GM19463 (cell line): ENCODE results near the gene OBSCN.

Source experiments
- ATAC-seq: cut with Tn5 transposase; IDR thresholded peaks from one replicate; pipeline ENCODE4 v1.9.1; 2021; ENCODE audit warnings: mild to moderate bottlenecking, moderate library complexity; ENCODE audit not compliant: unreplicated experiment

Gene OBSCN

GRCh38 chr1:228364068-228364705, 156.3 kb downstream of the OBSCN start:
- ATAC-seq = no peak

DNA sequence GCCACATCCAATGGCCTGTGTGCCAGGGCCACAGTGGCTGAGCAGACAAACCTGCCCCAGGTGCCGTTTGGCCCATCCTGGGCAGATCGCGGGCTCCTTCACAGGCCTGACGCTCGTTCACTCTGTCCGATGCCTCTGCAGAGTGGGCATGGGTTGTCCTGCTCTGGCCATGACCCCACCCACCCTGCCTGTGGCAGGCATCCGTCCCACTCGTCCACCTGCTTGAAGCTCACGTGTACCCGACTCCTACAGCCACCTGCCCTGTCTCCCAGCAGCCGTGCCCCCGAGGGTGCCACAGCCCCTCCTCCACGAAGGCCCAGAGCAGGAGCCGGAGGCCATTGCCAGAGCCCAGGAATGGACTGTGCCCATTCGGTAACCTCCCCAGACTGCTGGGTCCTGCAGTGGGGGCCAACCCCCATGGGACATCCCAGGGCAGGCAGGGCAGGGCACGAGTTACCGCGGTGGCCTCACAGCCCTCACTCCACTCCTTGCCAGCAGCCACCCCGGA, 156.9 kb downstream of the OBSCN start:
- ATAC-seq = no peak

DNA sequence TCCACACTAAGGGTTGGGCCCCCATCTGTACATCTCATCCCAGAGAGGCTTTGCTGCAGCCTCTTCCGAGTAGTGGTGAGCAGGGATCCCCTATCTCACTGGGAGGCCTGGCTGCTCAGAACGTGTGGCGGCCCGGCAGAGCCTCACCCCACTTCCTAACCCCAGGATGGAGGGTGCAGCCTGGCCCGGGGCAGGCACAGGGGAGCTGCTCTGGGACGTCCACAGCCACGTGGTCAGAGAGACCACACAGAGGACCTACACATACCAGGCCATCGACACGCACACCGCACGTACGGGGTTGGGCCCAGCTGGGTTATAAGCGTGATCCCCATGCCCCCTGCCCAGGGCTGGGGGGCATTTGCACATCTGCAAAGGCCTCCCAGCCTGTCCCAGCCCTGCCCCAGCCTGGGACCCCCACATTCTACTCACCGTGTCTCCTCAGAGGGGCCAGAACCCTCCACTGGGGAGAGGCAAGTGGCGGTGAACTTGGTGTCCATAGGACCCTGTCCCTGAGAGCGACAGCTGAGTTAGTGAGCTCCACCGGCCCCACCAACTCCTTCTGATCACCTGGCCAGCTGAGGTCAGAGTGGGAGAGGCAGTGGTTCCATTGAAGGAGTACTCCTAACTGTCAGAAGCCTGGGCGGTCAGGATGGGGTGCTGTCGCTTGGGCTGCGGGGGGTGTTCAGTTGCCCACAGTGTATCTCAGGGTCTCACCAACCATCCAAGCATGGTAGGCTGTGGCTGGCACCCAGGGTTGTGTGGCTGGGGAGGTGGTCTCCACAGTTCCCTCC, 157.6 kb downstream of the OBSCN start:
- no peak for ATAC-seq

- no peak for ATAC-seq
These were observed 158.4 kb downstream of the OBSCN start for GRCh38 chr1:228366062-228366865.

- ATAC-seq = no peak
These were observed 159.3 kb downstream of the OBSCN start for GRCh38 chr1:228366866-228367741.

DNA sequence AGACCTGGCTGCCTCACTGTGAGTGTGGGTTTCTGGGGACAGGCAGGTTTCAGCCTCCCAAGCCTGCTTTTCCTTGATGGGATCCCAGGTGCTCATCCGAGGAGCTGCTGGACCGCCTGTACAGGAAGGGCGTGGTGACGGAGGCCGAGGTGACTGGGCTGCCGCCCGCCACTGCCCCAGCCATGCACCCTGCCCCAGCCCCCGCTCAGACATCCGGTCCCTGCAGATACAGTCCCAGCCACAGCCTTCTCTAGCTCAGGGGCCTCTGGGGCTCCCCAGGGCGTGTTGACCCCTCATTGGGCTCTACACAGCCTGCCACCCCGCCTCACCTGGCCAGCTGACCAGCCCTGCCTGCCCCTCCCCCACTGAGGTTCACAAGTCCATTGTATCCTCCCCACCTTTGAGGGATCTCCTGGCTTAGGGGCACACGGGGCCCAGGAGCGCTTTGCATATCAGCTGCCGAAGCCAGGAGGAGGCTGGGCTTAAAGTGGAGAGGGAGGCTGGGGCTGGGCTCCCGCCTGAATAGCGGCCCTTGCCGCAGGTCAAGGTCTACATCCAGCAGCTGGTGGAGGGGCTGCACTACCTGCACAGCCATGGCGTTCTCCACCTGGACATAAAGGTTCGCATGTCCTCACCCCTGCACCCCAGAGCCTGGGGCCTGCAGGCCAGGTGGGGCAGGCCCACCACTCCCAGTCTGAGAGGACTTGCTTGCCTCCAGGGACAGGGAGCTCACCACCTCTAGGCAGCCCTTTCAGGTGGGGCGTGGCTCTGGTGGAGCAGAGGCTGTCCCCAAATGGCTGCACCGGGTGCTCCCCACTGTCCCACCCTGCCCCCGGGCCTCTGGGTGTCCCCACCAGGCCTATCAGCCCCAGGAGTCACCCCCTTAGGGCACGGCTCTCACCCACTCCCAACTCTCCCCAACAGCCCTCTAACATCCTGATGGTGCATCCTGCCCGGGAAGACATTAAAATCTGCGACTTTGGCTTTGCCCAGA, 160.3 kb downstream of the OBSCN start:
- no peak for ATAC-seq

- no peak for ATAC-seq
These were observed 161.2 kb downstream of the OBSCN start for GRCh38 chr1:228368801-228369607.

GRCh38 chr1:228369608-228370438, 162.0 kb downstream of the OBSCN start:
- ATAC-seq = no peak

DNA sequence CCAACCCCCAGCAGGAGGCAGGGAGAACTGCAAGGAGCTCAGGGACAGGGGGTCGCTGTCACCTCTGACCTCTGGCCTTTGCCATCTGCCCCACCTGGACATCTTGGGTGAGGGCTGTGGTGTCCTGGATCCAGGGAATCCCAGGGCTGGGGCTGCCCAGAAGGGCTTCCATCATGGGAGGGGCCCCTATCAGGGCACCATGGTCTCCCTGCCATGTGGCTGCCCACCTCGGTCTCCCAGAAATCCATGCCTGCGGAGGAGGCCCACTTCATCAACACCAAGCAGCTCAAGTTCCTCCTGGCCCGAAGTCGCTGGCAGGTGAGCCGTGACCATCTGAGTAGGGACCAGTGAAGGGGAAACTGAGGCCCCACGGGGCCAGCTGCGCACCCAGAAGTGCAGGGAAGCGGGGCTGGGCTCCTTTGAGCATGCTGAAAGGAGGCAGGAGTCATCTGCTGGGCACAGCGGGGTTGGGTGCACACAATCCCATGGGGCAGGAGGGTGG, 162.6 kb downstream of the OBSCN start:
- no peak for ATAC-seq

DNA sequence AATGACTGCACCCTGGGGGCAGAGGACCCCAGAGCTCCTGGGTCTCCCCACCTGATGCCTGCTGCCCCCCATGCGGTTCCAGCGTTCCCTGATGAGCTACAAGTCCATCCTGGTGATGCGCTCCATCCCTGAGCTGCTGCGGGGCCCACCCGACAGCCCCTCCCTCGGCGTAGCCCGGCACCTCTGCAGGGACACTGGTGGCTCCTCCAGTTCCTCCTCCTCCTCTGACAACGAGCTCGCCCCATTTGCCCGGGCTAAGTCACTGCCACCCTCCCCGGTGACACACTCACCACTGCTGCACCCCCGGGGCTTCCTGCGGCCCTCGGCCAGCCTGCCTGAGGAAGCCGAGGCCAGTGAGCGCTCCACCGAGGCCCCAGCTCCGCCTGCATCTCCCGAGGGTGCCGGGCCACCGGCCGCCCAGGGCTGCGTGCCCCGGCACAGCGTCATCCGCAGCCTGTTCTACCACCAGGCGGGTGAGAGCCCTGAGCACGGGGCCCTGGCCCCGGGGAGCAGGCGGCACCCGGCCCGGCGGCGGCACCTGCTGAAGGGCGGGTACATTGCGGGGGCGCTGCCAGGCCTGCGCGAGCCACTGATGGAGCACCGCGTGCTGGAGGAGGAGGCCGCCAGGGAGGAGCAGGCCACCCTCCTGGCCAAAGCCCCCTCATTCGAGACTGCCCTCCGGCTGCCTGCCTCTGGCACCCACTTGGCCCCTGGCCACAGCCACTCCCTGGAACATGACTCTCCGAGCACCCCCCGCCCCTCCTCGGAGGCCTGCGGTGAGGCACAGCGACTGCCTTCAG, 163.3 kb downstream of the OBSCN start:
- ATAC-seq = no peak

- ATAC-seq = no peak
These were observed 163.9 kb downstream of the OBSCN start for GRCh38 chr1:228371741-228372182.

DNA sequence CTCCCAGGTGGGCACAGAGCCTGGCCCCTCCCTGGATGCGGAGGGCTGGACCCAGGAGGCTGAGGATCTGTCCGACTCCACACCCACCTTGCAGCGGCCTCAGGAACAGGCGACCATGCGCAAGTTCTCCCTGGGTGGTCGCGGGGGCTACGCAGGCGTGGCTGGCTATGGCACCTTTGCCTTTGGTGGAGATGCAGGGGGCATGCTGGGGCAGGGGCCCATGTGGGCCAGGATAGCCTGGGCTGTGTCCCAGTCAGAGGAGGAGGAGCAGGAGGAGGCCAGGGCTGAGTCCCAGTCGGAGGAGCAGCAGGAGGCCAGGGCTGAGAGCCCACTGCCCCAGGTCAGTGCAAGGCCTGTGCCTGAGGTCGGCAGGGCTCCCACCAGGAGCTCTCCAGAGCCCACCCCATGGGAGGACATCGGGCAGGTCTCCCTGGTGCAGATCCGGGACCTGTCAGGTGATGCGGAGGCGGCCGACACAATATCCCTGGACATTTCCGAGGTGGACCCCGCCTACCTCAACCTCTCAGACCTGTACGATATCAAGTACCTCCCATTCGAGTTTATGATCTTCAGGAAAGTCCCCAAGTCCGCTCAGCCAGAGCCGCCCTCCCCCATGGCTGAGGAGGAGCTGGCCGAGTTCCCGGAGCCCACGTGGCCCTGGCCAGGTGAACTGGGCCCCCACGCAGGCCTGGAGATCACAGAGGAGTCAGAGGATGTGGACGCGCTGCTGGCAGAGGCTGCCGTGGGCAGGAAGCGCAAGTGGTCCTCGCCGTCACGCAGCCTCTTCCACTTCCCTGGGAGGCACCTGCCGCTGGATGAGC, 164.5 kb downstream of the OBSCN start:
- no peak for ATAC-seq

DNA sequence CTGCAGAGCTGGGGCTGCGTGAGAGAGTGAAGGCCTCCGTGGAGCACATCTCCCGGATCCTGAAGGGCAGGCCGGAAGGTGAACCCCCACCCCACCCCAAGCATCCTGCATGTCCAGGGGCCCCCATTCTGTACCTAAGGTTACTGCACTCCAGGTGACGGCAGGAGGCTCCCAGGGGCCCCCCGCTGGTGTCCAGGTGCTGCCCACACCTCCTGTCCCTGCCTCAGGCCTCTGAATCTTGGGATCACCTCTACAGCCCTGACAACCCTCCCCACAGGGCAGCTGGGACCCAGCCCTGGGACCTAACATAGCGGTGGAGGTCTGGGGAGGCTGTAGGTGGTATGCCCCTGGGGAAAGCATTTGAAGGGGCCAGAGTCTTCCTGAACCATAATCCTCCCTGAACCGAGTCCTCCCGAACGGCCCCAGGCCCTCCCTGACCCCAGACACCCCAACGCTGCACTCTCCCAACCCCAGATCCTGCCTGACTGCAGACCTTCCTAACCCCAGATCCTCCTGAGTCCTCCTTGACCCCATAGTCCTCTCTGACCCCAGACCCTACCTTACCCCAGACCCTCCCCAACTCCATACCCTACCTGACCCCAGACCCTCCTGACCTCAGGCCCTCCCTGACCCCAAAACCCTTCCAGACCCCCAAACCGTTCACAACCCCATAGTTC, 165.3 kb downstream of the OBSCN start:
- no peak for ATAC-seq

- no peak for ATAC-seq
These were observed 166.1 kb downstream of the OBSCN start for GRCh38 chr1:228373681-228374571.
